ENCODE data around the gene AUNIP. TPM values are rescaled to one million over a fixed set of nuclear protein-coding genes. Genes with fewer than 3 reads are reported as not detected.

Gene AUNIP
- total RNA-seq, 2 experiments from 2014 or later = 8.8 to 10.3 TPM

GRCh38 chr1:25786887-25787759, 72.1 kb downstream of the AUNIP start:
- DNase-seq (no peak), ATAC-seq (peak; percentile 34)
- intact Hi-C loops (cut with micrococcal nuclease) = no loop called here
- TF ChIP-seq CTCF (IDR thresholded peaks at IDR 0.05) = no peak
- no peak overlapping the region for H3K4me3 Mint-ChIP-seq
- no peaks in the 10 kb centered on the region for H3K36me3 Mint-ChIP-seq (ENCODE audit: low read depth)
- no peaks in the 10 kb centered on the region for H3K27me3 Mint-ChIP-seq
- peaks cover 2% of the 10 kb centered on the region for H3K4me1 Mint-ChIP-seq (ENCODE audit: low read depth)
- POLR2A ChIA-PET = interaction anchor here (1.0 to 1.5 kb wide), 2 partner anchors 13 to 215 kb away, joined by 3 read pairs; no protein-coding TSS in a partner anchor
- no peaks in the 10 kb centered on the region for H3K9me3 Mint-ChIP-seq
- CTCF ChIA-PET = interaction anchor here (0.7 to 2.5 kb wide), 6 partner anchors 9 to 111 kb away, joined by 3 to 14 read pairs (median 4); partner anchors contain the start of gene SELENON
- H3K27ac Mint-ChIP-seq = no peak overlapping the region

- H3K4me3 Mint-ChIP-seq = no peak overlapping the region
- ChIA-PET POLR2A (no interaction called here), CTCF (interaction anchor here (0.6 kb wide), 1 partner anchor 8 kb away, joined by 3 read pairs; no protein-coding TSS in a partner anchor)
- H3K4me1 Mint-ChIP-seq (ENCODE audit: low read depth) = peaks cover 2% of the 10 kb centered on the region
- no peaks in the 10 kb centered on the region for H3K36me3 Mint-ChIP-seq (ENCODE audit: low read depth)
- ATAC-seq (no peak), DNase-seq (no peak)
- H3K27ac Mint-ChIP-seq = no peak overlapping the region
- intact Hi-C loops (cut with micrococcal nuclease) = no loop called here
- no peaks in the 10 kb centered on the region for H3K27me3 Mint-ChIP-seq
- TF ChIP-seq CTCF (IDR thresholded peaks at IDR 0.05) = no peak
- no peaks in the 10 kb centered on the region for H3K9me3 Mint-ChIP-seq
Observed at GRCh38 chr1:25785333-25786067, 73.8 kb downstream of the AUNIP start.

DNA sequence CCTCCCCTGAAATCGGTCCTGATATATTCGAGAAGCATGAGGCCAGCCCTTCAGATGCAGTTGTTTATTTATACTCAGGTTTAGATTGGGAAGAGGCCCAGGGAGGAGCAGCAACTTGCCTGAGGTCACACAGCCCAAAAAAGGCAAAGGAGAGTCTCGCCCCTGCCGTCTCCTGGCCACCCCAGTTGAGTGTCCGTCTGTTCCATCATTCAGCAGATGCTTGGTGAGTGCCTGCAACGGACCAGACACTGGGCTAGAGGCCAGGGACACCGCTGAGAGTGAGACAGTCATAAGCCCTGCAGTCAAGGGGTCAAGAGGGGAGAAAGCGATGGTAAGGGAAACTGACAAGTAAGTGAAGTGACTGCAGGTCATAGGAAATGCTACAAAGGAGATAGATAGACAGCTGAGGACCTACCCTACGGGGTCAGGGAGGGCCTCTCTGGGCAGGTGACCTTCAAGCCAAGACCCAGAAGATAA, 74.6 kb downstream of the AUNIP start:
- Mint-ChIP-seq H3K9me3 (no peaks in the 10 kb centered on the region), H3K36me3 (ENCODE audit: low read depth) (no peaks in the 10 kb centered on the region), H3K27me3 (no peaks in the 10 kb centered on the region), H3K4me1 (ENCODE audit: low read depth) (peaks cover 2% of the 10 kb centered on the region), H3K27ac (no peak overlapping the region), H3K4me3 (no peak overlapping the region)
- ChIA-PET POLR2A (interaction anchor here (0.6 kb wide), 1 partner anchor 213 kb away, joined by 3 read pairs; no protein-coding TSS in a partner anchor), CTCF (no interaction called here)
- TF ChIP-seq CTCF (IDR thresholded peaks at IDR 0.05) = no peak
- no peak for DNase-seq
- ATAC-seq = no peak
- intact Hi-C loops (cut with micrococcal nuclease) = no loop called here

Small RNAs within 50 kb of the gene (microRNA-seq; reads per million reads assigned to microRNA genes)
- gene MIR3917 (ENCODE audit: borderline microRNAs expressed, borderline replicate concordance) = 4.2 reads per million, percentile 16 among the genes with 10 or more reads in this experiment

Other genes starting within 250 kb of the AUNIP start
- gene MAN1C1, start 242.7 kb downstream of the AUNIP start, total RNA-seq = 1 to 10 TPM; 3.7 to 4.4 TPM
- 10 to 100 TPM; 15.3 to 17.7 TPM for gene SELENON, start 59.3 kb downstream of the AUNIP start, total RNA-seq
- 10 to 100 TPM; 25.6 to 27.4 TPM for gene MTFR1L, start 39.5 kb downstream of the AUNIP start, total RNA-seq
- gene PAQR7, start 16.3 kb upstream of the AUNIP start, total RNA-seq = 1 to 10 TPM; 6.8 to 8.0 TPM
- gene STMN1, start 47.0 kb upstream of the AUNIP start, total RNA-seq = 100 to 1,000 TPM; 487 to 493 TPM
- gene PAFAH2, start 138.6 kb upstream of the AUNIP start, total RNA-seq = 1 to 10 TPM; 7.4 to 8.0 TPM
- not detected for gene EXTL1, start 162.3 kb upstream of the AUNIP start, total RNA-seq
- gene SLC30A2, start 186.7 kb upstream of the AUNIP start, total RNA-seq = not detected
- under 1 TPM in 1 of 2 experiments, not detected in 1; 0.18 TPM for gene TRIM63, start 208.2 kb upstream of the AUNIP start, total RNA-seq